Sigmoid colon (tissue), 7 donors: ENCODE data around the gene CDIP1. TPM values are rescaled to one million over a fixed set of nuclear protein-coding genes. Genes with fewer than 3 reads are reported as not detected.

Experiments
- DNase-seq: peaks from one replicate; pipeline ENCODE4 v3.0.0-alpha.2; 2019
- H3K27ac ChIP-seq, 4 donors: fragments of 200-600 bp; sonication (generic); one replicate each; pipeline ENCODE4 v1.5.1; 2016 to 2019; ENCODE audit warnings: mild to moderate bottlenecking in 1 of 4
- H3K27me3 ChIP-seq, 3 donors: fragments of 200-600 bp; sonication (generic); one replicate each; pipeline ENCODE4 v1.5.1; 2019; ENCODE audit warnings: mild to moderate bottlenecking in 1 of 3
- H3K36me3 ChIP-seq, 4 donors: fragments of 200-600 bp; sonication (generic); one replicate each; pipeline ENCODE4 v1.5.1; 2016 to 2019
- H3K4me1 ChIP-seq, 4 donors: fragments of 200-600 bp; sonication (generic); one replicate each; pipeline ENCODE4 v1.5.1; 2017 to 2019
- H3K4me3 ChIP-seq, 4 donors: fragments of 200-600 bp; sonication (generic); one replicate each; pipeline ENCODE4 v1.5.1; 2017 to 2019; ENCODE audit warnings: mild to moderate bottlenecking in 2 of 4, moderate library complexity in 1 of 4
- H3K9me3 ChIP-seq, 4 donors: fragments of 200-600 bp in 3 of 4; sonication (generic) in 3 of 4; one replicate each; pipeline versions ENCODE4 v1.5.1 to v1.6.1; 2013 to 2019
- EP300 ChIP-seq, 4 donors: sonication (generic); formaldehyde crosslinking; IDR thresholded peaks; one replicate each; pipeline ENCODE4 v1.6.1; 2017; ENCODE audit warnings: antibody characterized with exemption in 4 of 4
- POLR2A ChIP-seq, 2 donors: fragments of 450-650 bp; IDR thresholded peaks; one replicate each; pipeline ENCODE4 v1.6.1; 2016; ENCODE audit warnings: antibody characterized with exemption in 2 of 2, mild to moderate bottlenecking in 2 of 2, moderate library complexity in 2 of 2
- POLR2AphosphoS5 ChIP-seq, 4 donors: sonication (generic); formaldehyde crosslinking; IDR thresholded peaks; one replicate each; pipeline ENCODE4 v1.6.1; 2017; ENCODE audit warnings: antibody characterized with exemption in 4 of 4
- WGBS, 2 donors: extraction: QIAGEN DNeasy Blood & Tissue Kit; methylation state at CpG; one replicate each; pipeline ENCODE4 v1.1.7; 2013; 5-methylcytosine and 5-hydroxymethylcytosine counted together
- intact Hi-C: fragments of 100-400 bp; cut with DNase I; formaldehyde crosslinking; loops from one replicate; pipeline ENCODE4 v1.15.1; 2023
- polyA plus RNA-seq, 3 donors: library from polyadenylated mRNA; stranded (reverse); fragments of 200-250 nt; gene quantifications; one replicate each; pipeline ENCODE4 v1.2.3, GENCODE V29; 2013
- total RNA-seq, 4 donors: library from RNA; depleted of rRNA; stranded (reverse); fragments of >200 nt; gene quantifications; one replicate each; pipeline ENCODE4 v1.1.0, GENCODE V29; 2016
- TF ChIP-seq, protein P1 (sequence below), 4 experiments: fragments of 450-650 bp in 3 of 4; fragments of 200-600 bp in 1 of 4; IDR thresholded peaks; one replicate each; pipeline ENCODE4 v1.5.1; 2016 to 2019; ENCODE audit warnings: antibody characterized with exemption in 4 of 4, mild to moderate bottlenecking in 3 of 4, moderate library complexity in 2 of 4
- donor health status: healthy with polysubstance abuse.
- donor health status: Bipolar disorder and iron deficiency.
- donor health status: healthy.

The CDIP1 gene
- total and polyA plus RNA-seq, 7 donors = 10.8 to 22.4 (median 16.1) TPM

DNA sequence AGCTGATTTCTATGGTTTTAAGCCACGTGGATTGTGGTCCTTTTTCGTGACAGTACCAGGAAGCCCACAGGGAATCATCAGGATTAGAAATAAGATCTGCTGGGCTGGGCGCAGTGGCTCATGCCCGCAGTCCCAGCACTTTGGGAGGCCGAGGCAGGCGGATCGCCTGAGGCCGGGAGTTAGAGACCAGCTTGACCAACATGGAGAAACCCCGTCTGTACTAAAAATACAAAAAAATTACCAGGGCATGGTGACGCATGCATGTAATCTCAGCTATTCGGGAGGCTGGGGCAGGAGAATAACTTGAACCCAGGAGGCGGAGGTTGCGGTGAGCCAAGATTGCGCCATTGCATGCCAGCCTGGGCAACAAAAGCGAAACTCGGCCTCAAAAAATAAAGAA lies 70.7 kb downstream of the CDIP1 start:
- no peak for TF ChIP-seq POLR2A (IDR thresholded peaks at IDR 0.05)
- TF ChIP-seq POLR2AphosphoS5 (IDR thresholded peaks at IDR 0.05) = no peak
- TF ChIP-seq EP300 (IDR thresholded peaks at IDR 0.05) = no peak
- Histone ChIP-seq H3K27me3 (no peaks in the 10 kb centered on the region), H3K4me3 (no peak overlapping the region), H3K9me3 (no peaks in the 10 kb centered on the region), H3K4me1 (no peaks in the 10 kb centered on the region), H3K27ac (no peak overlapping the region), H3K36me3 (peaks cover 0 to 55% (median 22%) of the 10 kb centered on the region in 4 donors)
- intact Hi-C loops = no loop called here
- DNase-seq = no peak
- 96 to 97% methylated on average over 16 of the region's 16 CpGs for WGBS, 2 donors

DNA sequence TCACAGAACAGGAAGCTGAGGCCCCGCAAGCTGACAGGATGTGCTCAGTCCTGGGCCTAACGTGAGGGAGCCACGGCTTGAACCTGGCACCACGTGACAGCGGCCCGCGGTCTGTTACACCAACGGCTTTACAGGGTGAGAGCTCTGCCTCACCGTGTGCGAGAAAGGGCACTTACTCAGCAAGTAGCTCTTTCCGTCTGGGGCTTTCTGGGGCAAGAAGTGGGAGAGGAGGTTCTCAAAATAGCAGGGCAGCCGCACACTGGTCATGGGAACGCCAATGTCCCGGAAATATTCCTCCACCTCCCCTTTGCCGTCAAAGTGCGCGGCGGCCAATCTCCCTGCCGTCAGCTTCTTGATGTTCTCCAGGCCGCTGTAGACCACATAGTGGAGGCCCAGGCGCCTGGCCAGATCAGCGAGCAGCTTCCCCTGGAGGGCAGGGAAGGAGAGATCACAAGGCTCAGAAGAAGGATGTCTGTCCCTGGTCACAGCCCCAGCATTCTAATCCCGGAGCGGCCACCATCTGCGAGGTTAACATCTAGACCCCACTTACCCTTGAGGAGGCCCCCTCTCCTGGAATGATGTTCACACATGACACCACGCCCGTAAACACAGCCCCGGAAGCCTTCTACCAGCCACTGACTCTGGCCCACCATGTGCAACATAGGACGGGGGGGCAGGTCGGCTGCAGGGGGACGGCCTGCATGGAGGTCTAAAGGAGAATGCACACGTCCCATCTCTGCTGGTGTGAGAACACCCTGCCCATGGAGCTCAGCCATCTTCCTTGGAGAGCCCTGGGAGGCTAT lies 72.4 kb downstream of the CDIP1 start:
- Histone ChIP-seq H3K27me3 (no peaks in the 10 kb centered on the region), H3K9me3 (no peaks in the 10 kb centered on the region), H3K4me3 (no peak overlapping the region), H3K27ac (peak overlapping the region in 1 of 4 donors; percentile 55), H3K4me1 (no peaks in the 10 kb centered on the region), H3K36me3 (peaks cover 0 to 55% (median 22%) of the 10 kb centered on the region in 4 donors)
- TF ChIP-seq POLR2AphosphoS5 (IDR thresholded peaks at IDR 0.05) = peak in 2 of 4 donors; percentile 42 to 61
- TF ChIP-seq, protein P1, sequence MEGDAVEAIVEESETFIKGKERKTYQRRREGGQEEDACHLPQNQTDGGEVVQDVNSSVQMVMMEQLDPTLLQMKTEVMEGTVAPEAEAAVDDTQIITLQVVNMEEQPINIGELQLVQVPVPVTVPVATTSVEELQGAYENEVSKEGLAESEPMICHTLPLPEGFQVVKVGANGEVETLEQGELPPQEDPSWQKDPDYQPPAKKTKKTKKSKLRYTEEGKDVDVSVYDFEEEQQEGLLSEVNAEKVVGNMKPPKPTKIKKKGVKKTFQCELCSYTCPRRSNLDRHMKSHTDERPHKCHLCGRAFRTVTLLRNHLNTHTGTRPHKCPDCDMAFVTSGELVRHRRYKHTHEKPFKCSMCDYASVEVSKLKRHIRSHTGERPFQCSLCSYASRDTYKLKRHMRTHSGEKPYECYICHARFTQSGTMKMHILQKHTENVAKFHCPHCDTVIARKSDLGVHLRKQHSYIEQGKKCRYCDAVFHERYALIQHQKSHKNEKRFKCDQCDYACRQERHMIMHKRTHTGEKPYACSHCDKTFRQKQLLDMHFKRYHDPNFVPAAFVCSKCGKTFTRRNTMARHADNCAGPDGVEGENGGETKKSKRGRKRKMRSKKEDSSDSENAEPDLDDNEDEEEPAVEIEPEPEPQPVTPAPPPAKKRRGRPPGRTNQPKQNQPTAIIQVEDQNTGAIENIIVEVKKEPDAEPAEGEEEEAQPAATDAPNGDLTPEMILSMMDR (IDR thresholded peaks at IDR 0.05) = no peak
- no peak for TF ChIP-seq EP300 (IDR thresholded peaks at IDR 0.05)
- DNase-seq = no peak
- intact Hi-C loops = no loop called here
- 86 to 92% methylated on average over 32 of the region's 32 CpGs for WGBS, 2 donors

DNA sequence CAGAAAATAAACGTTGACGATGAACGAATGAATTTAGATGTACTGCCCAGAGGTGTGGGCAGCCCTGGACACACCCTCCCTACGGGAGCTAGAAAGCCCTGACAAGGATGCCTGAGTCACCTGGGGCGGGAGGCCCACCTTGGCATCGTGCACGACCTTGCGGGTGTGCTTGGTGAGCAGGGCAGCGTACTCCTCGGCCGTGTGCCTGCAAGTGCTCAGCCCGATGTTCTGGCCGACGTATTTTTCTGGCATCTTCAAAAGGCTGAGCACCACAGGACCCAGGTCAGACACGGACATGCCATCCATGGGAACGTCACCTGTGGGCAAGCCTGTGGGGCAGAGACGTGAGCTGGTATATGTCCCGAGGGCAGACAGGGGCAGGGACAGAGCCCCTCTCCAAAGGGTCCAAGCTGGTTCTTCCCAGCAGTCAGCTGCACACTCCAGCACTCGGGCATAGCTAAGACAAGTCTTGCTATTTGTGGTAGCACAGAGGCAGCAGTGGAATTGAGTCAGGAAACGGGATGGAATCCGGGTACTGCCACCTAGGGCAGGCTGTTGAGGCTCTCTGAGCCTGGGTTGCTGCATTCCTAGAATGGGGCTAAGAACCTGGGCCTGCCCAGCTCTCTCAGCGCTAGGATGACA lies 74.9 kb downstream of the CDIP1 start:
- peaks cover 0 to 45% (median 12%) of the 10 kb centered on the region in 4 donors for H3K36me3 ChIP-seq
- H3K27me3 ChIP-seq = no peaks in the 10 kb centered on the region

DNA sequence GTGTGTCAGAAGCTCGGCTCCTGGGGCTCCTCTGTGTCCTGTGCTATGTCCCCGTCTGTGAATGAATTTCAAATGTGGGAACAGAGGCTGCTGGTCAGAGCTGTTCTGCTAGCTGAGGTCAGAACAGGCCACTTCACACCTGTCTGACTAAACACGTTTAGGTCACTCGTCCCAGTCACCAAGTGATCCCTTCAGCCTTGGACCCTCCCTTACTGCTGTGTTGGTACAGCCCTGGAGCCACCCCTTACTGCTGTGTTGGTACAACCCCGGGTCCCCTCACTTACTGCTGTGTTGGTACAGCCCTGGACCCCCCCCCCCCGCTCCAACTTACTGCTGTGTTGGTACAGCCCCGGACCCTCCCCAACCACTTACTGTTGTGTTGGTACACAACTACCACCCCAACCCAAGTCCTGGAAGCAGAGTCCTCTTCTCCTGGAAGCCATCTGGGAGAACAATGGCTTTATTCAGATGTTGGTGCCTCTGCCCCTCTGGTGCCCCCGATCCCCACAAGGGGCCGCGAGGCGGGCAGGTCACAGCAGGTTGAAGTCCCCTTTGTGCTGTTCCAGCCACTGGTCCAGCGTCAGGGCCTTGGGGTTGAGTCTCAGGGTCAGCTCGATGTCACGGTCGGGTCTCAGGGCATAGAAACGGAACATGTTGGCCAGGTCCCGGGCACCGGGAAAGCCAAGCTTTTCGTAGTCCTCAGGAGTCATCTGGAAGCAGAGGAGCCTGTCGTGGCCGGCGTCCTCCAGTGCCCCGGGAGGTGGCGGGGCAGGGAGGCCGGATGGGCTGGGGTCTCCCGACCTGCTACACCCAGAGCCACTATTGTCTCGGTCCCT lies 77.1 kb downstream of the CDIP1 start:
- Histone ChIP-seq H3K4me3 (no peak overlapping the region), H3K4me1 (no peaks in the 10 kb centered on the region), H3K36me3 (peaks cover 12 to 55% (median 18%) of the 10 kb centered on the region in 4 donors), H3K9me3 (no peaks in the 10 kb centered on the region), H3K27ac (no peak overlapping the region), H3K27me3 (no peaks in the 10 kb centered on the region)
- intact Hi-C loops = no loop called here
- 86 to 90% methylated on average over 27 of the region's 27 CpGs for WGBS, 2 donors
- DNase-seq = no peak
- TF ChIP-seq POLR2AphosphoS5 (IDR thresholded peaks at IDR 0.05) = no peak
- no peak for TF ChIP-seq POLR2A (IDR thresholded peaks at IDR 0.05)
- TF ChIP-seq, protein P1 (IDR thresholded peaks at IDR 0.05) = no peak
- no peak for TF ChIP-seq EP300 (IDR thresholded peaks at IDR 0.05)

More for the DNA sequence above, 74.9 kb downstream of the CDIP1 start:
- Histone ChIP-seq H3K4me3 (no peak overlapping the region), H3K9me3 (no peaks in the 10 kb centered on the region), H3K4me1 (no peaks in the 10 kb centered on the region), H3K27ac (no peak overlapping the region)
- intact Hi-C loops = no loop called here
- TF ChIP-seq POLR2A (IDR thresholded peaks at IDR 0.05) = no peak
- no peak for TF ChIP-seq POLR2AphosphoS5 (IDR thresholded peaks at IDR 0.05)
- TF ChIP-seq EP300 (IDR thresholded peaks at IDR 0.05) = no peak
- TF ChIP-seq, protein P1 (IDR thresholded peaks at IDR 0.05) = no peak
- no peak for DNase-seq
- 84 to 91% methylated on average over 22 of the region's 22 CpGs for WGBS, 2 donors

DNA sequence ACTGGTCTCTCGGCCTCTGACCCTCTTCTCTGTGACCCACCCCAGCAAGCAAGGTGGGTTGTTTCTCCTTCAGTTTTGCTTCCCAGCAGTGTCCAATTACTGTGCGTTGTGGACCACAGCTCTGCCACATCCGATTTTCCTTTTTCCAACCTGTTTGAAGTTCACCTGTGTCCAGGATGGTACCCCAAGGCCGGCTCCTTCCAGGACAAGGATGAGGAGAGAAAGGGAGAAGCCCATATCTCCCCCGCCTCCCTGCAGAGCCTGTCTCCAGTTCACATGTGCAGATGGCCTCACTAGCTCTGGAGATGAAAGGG lies 77.7 kb downstream of the CDIP1 start:
- TF ChIP-seq EP300 (IDR thresholded peaks at IDR 0.05) = no peak
- TF ChIP-seq, protein P1 (IDR thresholded peaks at IDR 0.05) = no peak
- TF ChIP-seq POLR2AphosphoS5 (IDR thresholded peaks at IDR 0.05) = no peak
- TF ChIP-seq POLR2A (IDR thresholded peaks at IDR 0.05) = no peak
- H3K36me3 ChIP-seq = peaks cover 11 to 55% (median 18%) of the 10 kb centered on the region in 4 donors
- intact Hi-C loops = no loop called here

More for the DNA sequence above, 77.7 kb downstream of the CDIP1 start:
- Histone ChIP-seq H3K4me1 (no peaks in the 10 kb centered on the region), H3K27me3 (no peaks in the 10 kb centered on the region), H3K9me3 (no peaks in the 10 kb centered on the region), H3K27ac (no peak overlapping the region), H3K4me3 (no peak overlapping the region)
- no peak for DNase-seq
- WGBS, 2 donors = 89 to 93% methylated on average over 5 of the region's 5 CpGs
